MM.1S (cell line): ENCODE data around the gene ARL5C.

Experiments used
- CTCF ChIP-seq: fragments of 300-600 bp; sonication (generic); IDR thresholded peaks from 2 replicates; pipeline ENCODE4 v1.5.1; 2016; ENCODE audit warnings: antibody characterized with exemption, low read length, mixed read lengths
- EZH2 ChIP-seq: fragments of 300-600 bp; sonication (generic); optimal IDR thresholded peaks from 2 replicates; pipeline ENCODE3; 2017; ENCODE audit warnings: low read depth, mild to moderate bottlenecking, antibody characterized with exemption, low read length, mixed read lengths
- EZH2phosphoT487 ChIP-seq: fragments of 300-600 bp; sonication (generic); IDR thresholded peaks from 2 replicates; pipeline ENCODE4 v1.6.1; 2018; ENCODE audit warnings: antibody characterized with exemption, low read length

- no peak for TF ChIP-seq CTCF
- no peak for TF ChIP-seq EZH2phosphoT487
- no peak for TF ChIP-seq EZH2
Observed at GRCh38 chr17:39197380-39198185, 31.6 kb upstream of the ARL5C start, which contains the start of gene CACNB1.
